Measurements from ENCODE around the gene ACAN. TPM values are rescaled to one million over a fixed set of nuclear protein-coding genes. Genes with fewer than 3 reads are reported as not detected.

Gene ACAN
- total and polyA plus RNA-seq, 2 donors (not counting 3 experiments of a cell fraction or from before 2014, with no cell fraction given): not detected

- Histone ChIP-seq H3K4me3 (replicated peaks in 1 of 3; ENCODE audit: insufficient read depth in 1 of 3, low read depth in 1 of 3, low read length in 3 of 3) (no peak overlapping the region), H3K9me1 (replicated peaks; ENCODE audit: control insufficient read depth, extremely low read depth, insufficient read depth, low read length) (no peaks in the 10 kb centered on the region), H2AFZ (ENCODE audit: low read depth, low read length) (no peak overlapping the region), H3K36me3 (ENCODE audit: control insufficient read depth in 2 of 2, extremely low read depth in 1 of 2, insufficient read depth in 2 of 2, low read length in 2 of 2) (no peaks in the 10 kb centered on the region), H3K4me2 (ENCODE audit: insufficient read depth, low read length) (no peak overlapping the region), H3K27me3 (ENCODE audit: control insufficient read depth in 2 of 2, insufficient read depth in 2 of 2, low read length in 2 of 2) (peaks cover 30 to 31% of the 10 kb centered on the region in 2 experiments), H3K9me3 (replicated peaks; ENCODE audit: control insufficient read depth, insufficient read depth, low read length) (no peaks in the 10 kb centered on the region), H4K20me1 (replicated peaks; ENCODE audit: control insufficient read depth, extremely low read depth, insufficient read depth, low read length) (no peaks in the 10 kb centered on the region), H3K79me2 (ENCODE audit: control insufficient read depth, insufficient read depth, low read length) (no peaks in the 10 kb centered on the region), H3K9ac (replicated peaks; ENCODE audit: extremely low read depth, insufficient read depth, low read length) (no peak overlapping the region), H3K4me1 (ENCODE audit: control insufficient read depth, extremely low read depth, insufficient read depth, low read length) (no peaks in the 10 kb centered on the region), H3K27ac (ENCODE audit: insufficient read depth, low read depth, low read length) (no peak overlapping the region)
- dilution Hi-C loops (cut with MboI; ENCODE audit: extremely low pct_ligation_motif_present, low sequenced_read_pairs): no loop called here
- POLR2A ChIA-PET: no interaction called here
- FAIRE-seq (no peak), DNase-seq (ENCODE audit: low read depth, low spot score) (no peak)
- intact Hi-C loops (cut with micrococcal nuclease): no loop called here
- CTCF ChIA-PET: no interaction called here
- BruUV-seq (replicated peaks): no TSS peak
- TF ChIP-seq CTCF (IDR thresholded peaks at IDR 0.05; ENCODE audit: extremely low read depth in 1 of 2, insufficient read depth in 1 of 2, low read depth in 1 of 2, low read length in 2 of 2) (no peak), MAX (IDR thresholded peaks at IDR 0.05; ENCODE audit: insufficient read depth, insufficient read length) (no peak), MYC (IDR thresholded peaks at IDR 0.05; ENCODE audit: low read depth, low read length) (no peak), JUN (IDR thresholded peaks at IDR 0.05; ENCODE audit: borderline replicate concordance, insufficient read depth, insufficient read length, low read depth) (no peak), POLR2A (IDR thresholded peaks at IDR 0.05; ENCODE audit: low read depth, low read length) (no peak), GATA2 (IDR thresholded peaks at IDR 0.05; ENCODE audit: insufficient read depth, insufficient read length, low read depth, low read length) (no peak)
Measured at GRCh38 chr15:88804257-88804656, 1.0 kb downstream of the ACAN start.
